Fibroblast of villous mesenchyme (primary cell): ENCODE data around the gene CRTC3. TPM values are rescaled to one million over a fixed set of nuclear protein-coding genes. Genes with fewer than 3 reads are reported as not detected.

Experiments
- DNase-seq: peaks from one replicate; pipeline ENCODE4 v3.0.0-alpha.2; 2010; ENCODE audit warnings: low read depth
- H3K4me3 ChIP-seq: 2 replicates; pipeline ENCODE4 v1.5.1; 2011; ENCODE audit warnings: low read depth, mild to moderate bottlenecking, low read length
- CTCF ChIP-seq: IDR thresholded peaks from 2 replicates; pipeline ENCODE4 v1.5.1; 2012; ENCODE audit warnings: low read depth, mild to moderate bottlenecking, low read length; ENCODE audit not compliant: insufficient read depth
- total RNA-seq: library from RNA; depleted of rRNA; stranded (reverse); fragments of >200 nt; gene quantifications from 2 replicates; pipeline ENCODE4 v1.2.3, GENCODE V29; 2012

CRTC3 gene
- total RNA-seq, 1 donor, result 21.2 TPM

- H3K4me3 ChIP-seq, result no peak overlapping the region
- TF ChIP-seq CTCF, result no peak
- DNase-seq, result no peak
These were observed 40.2 kb upstream of the CRTC3 start for GRCh38 chr15:90489514-90489913.

GRCh38 chr15:90489944-90490343, 39.8 kb upstream of the CRTC3 start:
- H3K4me3 ChIP-seq, result no peak overlapping the region
- no peak for TF ChIP-seq CTCF
- DNase-seq, result no peak

GRCh38 chr15:90493647-90494046, 36.1 kb upstream of the CRTC3 start:
- no peak overlapping the region for H3K4me3 ChIP-seq
- TF ChIP-seq CTCF, result no peak

GRCh38 chr15:90495067-90495466, 34.7 kb upstream of the CRTC3 start:
- DNase-seq, result peak; percentile 64
- no peak for TF ChIP-seq CTCF
- no peak overlapping the region for H3K4me3 ChIP-seq

More at GRCh38 chr15:90493647-90494046, 36.1 kb upstream of the CRTC3 start:
- no peak for DNase-seq

GRCh38 chr15:90496791-90497190, 32.9 kb upstream of the CRTC3 start:
- no peak for DNase-seq

GRCh38 chr15:90497376-90497775, 32.3 kb upstream of the CRTC3 start:
- no peak overlapping the region for H3K4me3 ChIP-seq
- TF ChIP-seq CTCF, result no peak
- DNase-seq, result no peak

More at GRCh38 chr15:90496791-90497190, 32.9 kb upstream of the CRTC3 start:
- no peak overlapping the region for H3K4me3 ChIP-seq
- no peak for TF ChIP-seq CTCF

GRCh38 chr15:90497912-90498311, 31.8 kb upstream of the CRTC3 start:
- no peak for TF ChIP-seq CTCF
- H3K4me3 ChIP-seq, result no peak overlapping the region
- DNase-seq, result no peak
